Lower lobe of right lung (tissue), 2 donors: ENCODE data around the gene ALG9. TPM values are rescaled to one million over a fixed set of nuclear protein-coding genes. Genes with fewer than 3 reads are reported as not detected.
"Not testable (repeated sequence)": the region's sequence is repeated elsewhere in the genome, so short reads cannot be mapped to it uniquely, and the experiment has no call there.

Experiments used
- ATAC-seq, 2 donors: fragments of 200-7000 bp; cut with Tn5 transposase; one replicate each; pipeline ENCODE4 v1.9.1; 2020 to 2022; ENCODE audit warnings: mild to moderate bottlenecking in 2 of 2, moderate library complexity in 2 of 2
- DNase-seq: peaks from one replicate; pipeline ENCODE4 v3.0.0-alpha.2; 2020
- H3K27ac ChIP-seq: fragments of 200-600 bp; one replicate; pipeline ENCODE4 v1.8.0; 2022
- H3K27me3 ChIP-seq: fragments of 200-600 bp; one replicate; pipeline ENCODE4 v1.8.0; 2022; ENCODE audit warnings: low read depth
- H3K36me3 ChIP-seq: fragments of 200-600 bp; one replicate; pipeline ENCODE4 v1.8.0; 2022; ENCODE audit warnings: mild to moderate bottlenecking
- H3K4me1 ChIP-seq: fragments of 200-600 bp; one replicate; pipeline ENCODE4 v1.8.0; 2022
- H3K4me3 ChIP-seq: fragments of 200-600 bp; one replicate; pipeline ENCODE4 v1.8.0; 2022; ENCODE audit warnings: mild to moderate bottlenecking
- H3K9me3 ChIP-seq: fragments of 200-600 bp; one replicate; pipeline ENCODE4 v1.8.0; 2022
- CTCF ChIP-seq: fragments of 200-600 bp; IDR thresholded peaks from one replicate; pipeline ENCODE4 v1.8.0; 2022; ENCODE audit warnings: antibody characterized with exemption, mild to moderate bottlenecking
- intact Hi-C: fragments of 100-400 bp; cut with DNase I; formaldehyde crosslinking; loops from one replicate; pipeline ENCODE4 v1.11.0; 2022
- total RNA-seq: library from RNA; stranded (reverse); fragmentation: NEBNext Ultra II Directional; extraction: Animal tissue kit (Norgen Biotek cat#: 25700); gene quantifications from one replicate; pipeline ENCODE4 v1.2.1, GENCODE V29; 2021
- donor health status: DM: no; HTN: yes; CAD: no; lungs with severe emphysema.

ALG9 gene
- total RNA-seq, 1 donor from 2014 or later = 25.5 TPM

- Histone ChIP-seq H3K9me3 (no peaks in the 10 kb centered on the region), H3K4me1 (no peaks in the 10 kb centered on the region), H3K4me3 (no peak overlapping the region), H3K36me3 (peaks cover 27% of the 10 kb centered on the region), H3K27me3 (no peaks in the 10 kb centered on the region), H3K27ac (no peak overlapping the region)
- TF ChIP-seq CTCF = no peak
- ATAC-seq (no peak), DNase-seq (no peak)
- intact Hi-C loops = no loop called here
These were observed 85.4 kb downstream of the ALG9 start for GRCh38 chr11:111785886-111786412.

- no peaks in the 10 kb centered on the region for H3K27me3 ChIP-seq
- no peak for DNase-seq
- H3K4me1 ChIP-seq = no peaks in the 10 kb centered on the region
- no peak for ATAC-seq
- intact Hi-C loops = no loop called here
- peaks cover 25% of the 10 kb centered on the region for H3K36me3 ChIP-seq
- no peak overlapping the region for H3K27ac ChIP-seq
- H3K9me3 ChIP-seq = no peaks in the 10 kb centered on the region
- TF ChIP-seq CTCF = no peak
- H3K4me3 ChIP-seq = no peak overlapping the region
These were observed 86.3 kb downstream of the ALG9 start for GRCh38 chr11:111785076-111785475.

GRCh38 chr11:111784311-111784710 is 87.1 kb downstream of the ALG9 start:
- H3K27ac ChIP-seq, H3K9me3 ChIP-seq, ATAC-seq, DNase-seq, H3K4me3 ChIP-seq, intact Hi-C loops, H3K4me1 ChIP-seq, H3K27me3 ChIP-seq: not testable (repeated sequence)
- peaks cover 21% of the 10 kb centered on the region for H3K36me3 ChIP-seq

- no peak for TF ChIP-seq CTCF
- intact Hi-C loops = no loop called here
These were observed 89.2 kb downstream of the ALG9 start for GRCh38 chr11:111782109-111782741.

GRCh38 chr11:111779118-111779517 is 92.3 kb downstream of the ALG9 start:
- Histone ChIP-seq H3K9me3 (no peaks in the 10 kb centered on the region), H3K4me1 (peaks cover 21% of the 10 kb centered on the region), H3K36me3 (no peaks in the 10 kb centered on the region), H3K27me3 (no peaks in the 10 kb centered on the region), H3K27ac (no peak overlapping the region), H3K4me3 (no peak overlapping the region)
- no peak for TF ChIP-seq CTCF
- ATAC-seq (no peak), DNase-seq (no peak)
- intact Hi-C loops = loop anchor here (5.0 kb wide), 1 partner anchor 177 kb away; the partner anchor contains the start of gene SIK2

More at GRCh38 chr11:111782109-111782741, 89.2 kb downstream of the ALG9 start:
- DNase-seq = no peak
- no peak for ATAC-seq
- Histone ChIP-seq H3K4me3 (no peak overlapping the region), H3K36me3 (peaks cover 18% of the 10 kb centered on the region), H3K27me3 (no peaks in the 10 kb centered on the region), H3K27ac (no peak overlapping the region), H3K9me3 (no peaks in the 10 kb centered on the region), H3K4me1 (peaks cover under 1% of the 10 kb centered on the region)

GRCh38 chr11:111778047-111778558 is 93.3 kb downstream of the ALG9 start:
- Histone ChIP-seq H3K27me3 (no peaks in the 10 kb centered on the region), H3K4me3 (no peak overlapping the region), H3K4me1 (peaks cover 21% of the 10 kb centered on the region), H3K36me3 (no peaks in the 10 kb centered on the region), H3K27ac (no peak overlapping the region), H3K9me3 (no peaks in the 10 kb centered on the region)
- intact Hi-C loops = loop anchor here (5.0 kb wide), 1 partner anchor 176 kb away; the partner anchor contains the start of gene SIK2
- TF ChIP-seq CTCF = no peak
- no peak for ATAC-seq
- no peak for DNase-seq
